ENCODE measurements around the gene OTOF. TPM values are rescaled to one million over a fixed set of nuclear protein-coding genes. Genes with fewer than 3 reads are reported as not detected.

OTOF gene
- total and polyA plus RNA-seq, 9 of the 15 experiments (the other 6 are each of a cell fraction or from before 2014, with no cell fraction given), result 0.03 to 0.11 (median 0.06) TPM; not detected in 5

GRCh38 chr2:26516246-26516645, 38.3 kb upstream of the OTOF start (continued):
- TF ChIP-seq, protein P1, sequence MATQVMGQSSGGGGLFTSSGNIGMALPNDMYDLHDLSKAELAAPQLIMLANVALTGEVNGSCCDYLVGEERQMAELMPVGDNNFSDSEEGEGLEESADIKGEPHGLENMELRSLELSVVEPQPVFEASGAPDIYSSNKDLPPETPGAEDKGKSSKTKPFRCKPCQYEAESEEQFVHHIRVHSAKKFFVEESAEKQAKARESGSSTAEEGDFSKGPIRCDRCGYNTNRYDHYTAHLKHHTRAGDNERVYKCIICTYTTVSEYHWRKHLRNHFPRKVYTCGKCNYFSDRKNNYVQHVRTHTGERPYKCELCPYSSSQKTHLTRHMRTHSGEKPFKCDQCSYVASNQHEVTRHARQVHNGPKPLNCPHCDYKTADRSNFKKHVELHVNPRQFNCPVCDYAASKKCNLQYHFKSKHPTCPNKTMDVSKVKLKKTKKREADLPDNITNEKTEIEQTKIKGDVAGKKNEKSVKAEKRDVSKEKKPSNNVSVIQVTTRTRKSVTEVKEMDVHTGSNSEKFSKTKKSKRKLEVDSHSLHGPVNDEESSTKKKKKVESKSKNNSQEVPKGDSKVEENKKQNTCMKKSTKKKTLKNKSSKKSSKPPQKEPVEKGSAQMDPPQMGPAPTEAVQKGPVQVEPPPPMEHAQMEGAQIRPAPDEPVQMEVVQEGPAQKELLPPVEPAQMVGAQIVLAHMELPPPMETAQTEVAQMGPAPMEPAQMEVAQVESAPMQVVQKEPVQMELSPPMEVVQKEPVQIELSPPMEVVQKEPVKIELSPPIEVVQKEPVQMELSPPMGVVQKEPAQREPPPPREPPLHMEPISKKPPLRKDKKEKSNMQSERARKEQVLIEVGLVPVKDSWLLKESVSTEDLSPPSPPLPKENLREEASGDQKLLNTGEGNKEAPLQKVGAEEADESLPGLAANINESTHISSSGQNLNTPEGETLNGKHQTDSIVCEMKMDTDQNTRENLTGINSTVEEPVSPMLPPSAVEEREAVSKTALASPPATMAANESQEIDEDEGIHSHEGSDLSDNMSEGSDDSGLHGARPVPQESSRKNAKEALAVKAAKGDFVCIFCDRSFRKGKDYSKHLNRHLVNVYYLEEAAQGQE (IDR thresholded peaks at IDR 0.05; ENCODE audit: borderline replicate concordance), result no peak
- TF ChIP-seq, protein P1 (CRISPR knock-in tag; IDR thresholded peaks at IDR 0.05; ENCODE audit: low read depth), result no peak
- no peak for TF ChIP-seq ZEB2 (IDR thresholded peaks at IDR 0.05)

DNA sequence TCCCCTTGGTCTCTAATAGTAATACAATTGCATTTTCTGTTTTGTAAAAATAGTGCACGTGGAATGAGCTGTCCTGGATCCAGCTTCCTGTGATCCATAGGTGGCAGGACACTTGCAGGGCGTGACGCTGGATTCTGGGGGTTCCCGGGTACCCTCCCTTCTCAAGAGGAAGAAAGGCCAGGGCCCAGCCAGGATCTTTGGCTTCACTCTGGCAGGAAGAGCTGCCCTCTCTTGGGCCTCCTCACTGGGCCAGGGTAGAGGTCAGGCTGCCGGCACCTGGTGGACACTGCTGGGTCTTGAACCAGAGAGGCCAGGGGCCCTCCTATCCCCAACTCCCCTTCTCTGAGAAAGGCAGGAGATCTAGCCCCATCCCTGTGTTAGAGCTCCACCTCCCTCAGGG, 37.8 kb upstream of the OTOF start:
- 15% methylated on average over 4 of the region's 5 CpGs for WGBS (ENCODE audit: insufficient coverage, low coverage, missing lambda C conversion rate)
- no peak for FAIRE-seq
- no peak for TF ChIP-seq PTRF (tag; IDR thresholded peaks at IDR 0.05)
- TF ChIP-seq, protein P2, sequence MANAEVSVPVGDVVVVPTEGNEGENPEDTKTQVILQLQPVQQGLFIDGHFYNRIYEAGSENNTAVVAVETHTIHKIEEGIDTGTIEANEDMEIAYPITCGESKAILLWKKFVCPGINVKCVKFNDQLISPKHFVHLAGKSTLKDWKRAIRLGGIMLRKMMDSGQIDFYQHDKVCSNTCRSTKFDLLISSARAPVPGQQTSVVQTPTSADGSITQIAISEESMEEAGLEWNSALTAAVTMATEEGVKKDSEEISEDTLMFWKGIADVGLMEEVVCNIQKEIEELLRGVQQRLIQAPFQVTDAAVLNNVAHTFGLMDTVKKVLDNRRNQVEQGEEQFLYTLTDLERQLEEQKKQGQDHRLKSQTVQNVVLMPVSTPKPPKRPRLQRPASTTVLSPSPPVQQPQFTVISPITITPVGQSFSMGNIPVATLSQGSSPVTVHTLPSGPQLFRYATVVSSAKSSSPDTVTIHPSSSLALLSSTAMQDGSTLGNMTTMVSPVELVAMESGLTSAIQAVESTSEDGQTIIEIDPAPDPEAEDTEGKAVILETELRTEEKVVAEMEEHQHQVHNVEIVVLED (CRISPR knock-in tag; IDR thresholded peaks at IDR 0.05), result no peak
- no peak for TF ChIP-seq THAP12 (CRISPR knock-in tag; IDR thresholded peaks at IDR 0.05)
- TF ChIP-seq SNIP1 (IDR thresholded peaks at IDR 0.05; ENCODE audit: low read depth), result no peak
- no peak for TF ChIP-seq CEBPG (CRISPR knock-in tag; IDR thresholded peaks at IDR 0.05)
- no peak for TF ChIP-seq CEBPG (tag; conservative IDR thresholded peaks at IDR 0.05 in 1 of 2, IDR thresholded peaks at IDR 0.05 in 1 of 2)

More for the DNA sequence above, 37.8 kb upstream of the OTOF start:
- H3K27ac ChIP-seq (ENCODE audit: extremely low read depth, low read depth, low read length), result no peak overlapping the region
- peaks cover 53 to 93% of the 10 kb centered on the region in 2 experiments for H3K27me3 ChIP-seq (ENCODE audit: control insufficient read depth in 2 of 2, insufficient read depth in 2 of 2, low read length in 2 of 2)
- no peaks in the 10 kb centered on the region; a peak in 2 of 5 replicates for H3K4me1 ChIP-seq (replicated peaks in 1 of 2; ENCODE audit: control insufficient read depth in 2 of 2, insufficient read depth in 2 of 2, low read length in 2 of 2)
- H3K9me1 ChIP-seq (ENCODE audit: control insufficient read depth, insufficient read depth, low read length), result no peaks in the 10 kb centered on the region
- H3K36me3 ChIP-seq (ENCODE audit: control insufficient read depth, insufficient read depth, low read length), result no peaks in the 10 kb centered on the region
- H3K4me3 ChIP-seq, result no peak overlapping the region
- intact Hi-C loops (cut with micrococcal nuclease) (no loop called here), in situ Hi-C loops (cut with MboI) (no loop called here)
- H3K79me2 ChIP-seq (ENCODE audit: control insufficient read depth, insufficient read depth, low read length), result no peaks in the 10 kb centered on the region
- BruUV-seq (replicated peaks), result no TSS peak
- no peak overlapping the region for H3K4me2 ChIP-seq (ENCODE audit: insufficient read depth, low read length)
- H2AFZ ChIP-seq (ENCODE audit: low read depth, low read length), result no peak overlapping the region
- no peaks in the 10 kb centered on the region for H3K9me3 ChIP-seq (replicated peaks; ENCODE audit: control insufficient read depth, insufficient read depth, low read depth, low read length)
- no peak for ATAC-seq
- ChIA-PET CTCF (ENCODE audit: low intra/inter-chr PET ratio) (no interaction called here), POLR2A (interaction anchor here (0.6 to 1.5 kb wide), 3 partner anchors 10 to 412 kb away, joined by 3 to 4 read pairs (median 3); no protein-coding TSS in a partner anchor)
- 0 out of 2 replicates have a peak, but pooled peaks cover 7% of the 10 kb centered on the region for H4K20me1 ChIP-seq (replicated peaks; ENCODE audit: control insufficient read depth, insufficient read depth, low read length)
- DNase-seq (ENCODE audit: extremely low read depth in 1 of 4, low spot score in 3 of 4), result no peak
- no peak overlapping the region for H3K9ac ChIP-seq (ENCODE audit: insufficient read depth in 1 of 2, low read depth in 2 of 2, low read length in 2 of 2)
